CD1c-positive myeloid dendritic cell (primary cell): ENCODE measurements around the gene CUTC.

Experiments
- DNase-seq: peaks from one replicate; pipeline ENCODE4 v3.0.0-alpha.2; 2016; ENCODE audit errors: extremely low spot score

The CUTC gene

GRCh38 chr10:99784016-99784726 is 52.1 kb downstream of the CUTC start:
- DNase-seq, result no peak

- DNase-seq, result no peak
Observed at GRCh38 chr10:99784727-99785441, 52.9 kb downstream of the CUTC start.

GRCh38 chr10:99785646-99786045 is 53.6 kb downstream of the CUTC start:
- DNase-seq, result no peak

GRCh38 chr10:99787311-99787710 is 55.3 kb downstream of the CUTC start:
- DNase-seq, result no peak

- no peak for DNase-seq
Observed at GRCh38 chr10:99787782-99788445, 55.9 kb downstream of the CUTC start.

- no peak for DNase-seq
Observed at GRCh38 chr10:99788598-99789256, 56.7 kb downstream of the CUTC start.

DNA sequence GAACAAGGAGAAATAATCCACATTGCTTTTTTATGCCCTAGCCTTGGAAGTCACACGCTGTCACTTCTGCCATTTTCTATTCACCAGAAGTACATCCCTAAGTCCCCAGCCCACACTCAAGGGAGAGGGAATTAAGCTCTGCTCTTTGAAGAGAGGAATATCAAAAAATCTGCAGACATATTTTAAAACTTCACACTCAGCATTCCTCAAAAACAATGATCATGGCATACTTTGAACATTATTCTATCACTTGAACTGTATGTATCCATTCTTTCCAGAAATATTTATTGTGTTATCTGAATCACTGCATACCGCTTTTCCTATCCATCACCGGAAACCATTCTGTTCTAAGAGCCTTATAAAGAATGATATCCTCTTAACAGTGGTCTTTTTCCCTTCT is 59.8 kb downstream of the CUTC start:
- no peak for DNase-seq

DNA sequence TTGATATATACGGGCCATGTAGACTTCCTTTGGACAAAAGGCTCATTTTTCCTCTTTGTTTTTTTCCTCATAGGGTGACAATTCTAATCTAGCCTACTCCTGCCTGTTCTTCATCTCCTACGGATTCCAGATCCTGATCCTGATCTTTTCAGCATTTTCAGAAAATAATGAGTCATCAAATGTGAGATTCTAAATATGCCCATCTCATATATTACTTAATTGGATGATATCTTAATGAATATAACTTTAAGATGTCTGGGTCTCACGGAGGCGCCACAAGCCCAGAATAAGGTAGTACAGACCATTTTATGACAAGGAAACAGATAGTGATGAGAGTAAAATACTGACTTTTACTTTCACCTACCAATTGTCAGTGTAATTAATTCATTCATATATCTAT is 61.8 kb downstream of the CUTC start:
- no peak for DNase-seq

DNA sequence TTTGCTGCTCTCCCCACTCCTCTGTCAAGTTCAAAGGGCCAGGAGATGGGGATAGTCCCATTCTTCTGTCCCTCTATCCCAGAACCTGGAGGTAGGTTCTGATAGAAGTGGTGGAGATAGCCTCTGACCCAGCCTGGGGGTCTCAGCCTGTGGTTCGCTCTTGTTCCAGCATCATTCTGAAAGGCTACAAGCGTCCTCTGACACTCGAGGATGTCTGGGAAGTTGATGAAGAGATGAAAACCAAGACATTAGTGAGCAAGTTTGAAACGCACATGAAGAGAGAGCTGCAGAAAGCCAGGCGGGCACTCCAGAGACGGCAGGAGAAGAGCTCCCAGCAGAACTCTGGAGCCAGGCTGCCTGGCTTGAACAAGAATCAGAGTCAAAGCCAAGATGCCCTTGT is 64.9 kb downstream of the CUTC start:
- no peak for DNase-seq

DNA sequence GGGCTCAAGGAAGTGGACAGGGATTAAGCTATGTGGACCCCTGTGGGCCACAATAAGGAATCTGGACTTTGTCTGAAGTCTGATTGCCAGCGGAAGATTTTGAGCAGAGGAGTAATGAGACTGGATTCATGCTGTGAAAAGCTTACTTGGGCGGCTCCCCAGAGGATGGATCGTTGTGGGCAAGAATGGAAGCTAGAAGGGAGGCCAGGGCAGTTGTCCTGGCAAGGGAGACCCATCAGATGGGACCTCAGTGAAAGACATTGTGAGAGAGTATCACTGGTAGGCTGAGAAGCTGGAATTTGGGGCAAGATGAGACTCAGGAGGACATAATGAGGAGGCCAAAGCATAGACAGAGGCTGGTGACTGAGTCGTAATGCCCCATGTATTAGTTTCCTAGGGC is 66.0 kb downstream of the CUTC start:
- DNase-seq, result no peak

DNA sequence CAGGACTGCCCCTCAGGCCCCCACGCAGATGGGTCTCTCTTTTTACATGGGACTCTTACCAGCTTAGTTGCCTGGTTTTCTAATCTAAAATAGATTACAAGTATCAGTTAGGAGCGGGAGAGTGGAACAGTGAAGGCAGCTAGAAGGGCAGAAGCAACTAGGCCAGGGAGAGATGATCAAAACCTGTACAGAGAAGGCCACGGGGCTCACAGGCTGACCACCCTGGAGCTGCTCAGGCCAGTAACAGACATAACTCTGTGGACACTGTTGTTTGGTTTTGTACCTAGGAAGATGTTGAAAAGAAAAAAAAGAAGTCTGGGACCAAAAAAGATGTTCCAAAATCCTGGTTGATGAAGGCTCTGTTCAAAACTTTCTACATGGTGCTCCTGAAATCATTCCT is 66.9 kb downstream of the CUTC start:
- DNase-seq, result no peak

DNA sequence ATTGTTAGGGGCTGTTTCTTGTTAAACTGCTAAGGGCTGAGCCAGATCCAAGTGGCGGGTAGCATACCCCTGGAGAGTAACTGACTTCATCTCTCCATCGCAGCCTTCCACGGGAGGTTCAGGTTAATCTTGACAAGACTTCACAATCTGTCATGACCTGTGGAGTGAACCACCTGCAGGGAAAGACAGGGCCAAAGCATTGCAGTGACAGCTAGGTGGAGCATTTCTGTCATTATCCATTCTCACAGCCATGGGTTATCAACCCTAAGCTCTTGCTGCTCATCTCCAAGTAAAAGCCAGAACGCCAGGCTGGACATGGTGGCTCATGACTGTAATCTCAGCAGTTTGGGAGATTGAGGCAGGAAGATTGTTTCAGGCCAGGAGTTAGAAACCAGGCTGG is 67.6 kb downstream of the CUTC start:
- DNase-seq, result no peak

DNA sequence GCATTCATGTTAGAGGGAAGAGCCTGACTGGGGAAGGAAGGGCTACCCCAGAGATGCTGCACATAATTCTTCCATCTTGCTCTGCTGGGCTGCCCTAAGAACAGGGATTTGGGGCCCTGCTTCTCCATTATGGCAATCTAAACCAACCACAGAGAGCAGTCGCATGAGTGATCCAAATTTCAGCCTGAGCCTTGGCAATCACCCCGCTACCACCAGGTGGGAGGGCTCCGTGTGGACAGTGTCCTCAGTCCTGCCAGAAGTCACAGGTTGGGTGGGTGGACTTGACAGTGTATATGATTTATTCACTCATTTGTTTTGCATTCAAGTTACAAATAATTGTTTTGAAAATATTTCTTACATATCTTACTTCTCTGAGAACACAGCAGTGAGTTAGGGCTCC is 72.4 kb downstream of the CUTC start:
- DNase-seq, result no peak

GRCh38 chr10:99805190-99805589 is 73.2 kb downstream of the CUTC start:
- DNase-seq, result no peak
